ENCODE measurements around the gene SLC17A9. TPM values are rescaled to one million over a fixed set of nuclear protein-coding genes. Genes with fewer than 3 reads are reported as not detected.

SLC17A9 gene
- total and polyA plus RNA-seq, 2 experiments from 2014 or later: 32.0 to 39.3 TPM

- H4K20me1 ChIP-seq (replicated peaks; ENCODE audit: insufficient read depth): no peaks in the 10 kb centered on the region
- H3K27me3 ChIP-seq (ENCODE audit: insufficient read depth): peaks cover 8% of the 10 kb centered on the region
- no peak overlapping the region for H3K27ac ChIP-seq (ENCODE audit: low read depth)
- DNase-seq (ENCODE audit: low spot score) (no peak), ATAC-seq (no peak; the same call in 2 of the 3 replicates)
- H3K4me2 ChIP-seq: no peak overlapping the region
- Mint-ChIP-seq H3K27me3 (ENCODE audit: insufficient read depth, low read depth, poor library complexity) (peaks cover 45% of the 10 kb centered on the region), H3K36me3 (ENCODE audit: low read depth) (no peaks in the 10 kb centered on the region), H3K4me3 (no peak overlapping the region), H3K27ac (no peak overlapping the region), H3K4me1 (peaks cover 47% of the 10 kb centered on the region), H3K9me3 (no peaks in the 10 kb centered on the region)
- H3K36me3 ChIP-seq (ENCODE audit: insufficient read depth): no peaks in the 10 kb centered on the region
- H3K4me3 ChIP-seq: no peak overlapping the region
- peaks cover 37% of the 10 kb centered on the region for H3K4me1 ChIP-seq (ENCODE audit: insufficient read depth)
- no peaks in the 10 kb centered on the region for H3K79me2 ChIP-seq (replicated peaks; ENCODE audit: insufficient read depth)
- H2AFZ ChIP-seq: no peak overlapping the region
- peaks cover 22% of the 10 kb centered on the region; the same call in 1 of the 2 replicates for H3F3A ChIP-seq (replicated peaks; ENCODE audit: low read depth)
- H3K9me2 ChIP-seq (ENCODE audit: insufficient read depth): no peaks in the 10 kb centered on the region
- TF ChIP-seq STAT1 (IDR thresholded peaks at IDR 0.05; ENCODE audit: unreplicated experiment) (no peak), ETS1 (IDR thresholded peaks at IDR 0.05) (no peak), CREB1 (CRISPR knock-in tag; IDR thresholded peaks at IDR 0.05; ENCODE audit: low read depth) (no peak), EZH2phosphoT487 (IDR thresholded peaks at IDR 0.05; ENCODE audit: unreplicated experiment) (no peak), REST (IDR thresholded peaks at IDR 0.05; ENCODE audit: unreplicated experiment) (no peak), NANOG (IDR thresholded peaks at IDR 0.05; ENCODE audit: borderline replicate concordance) (no peak), JUNB (IDR thresholded peaks at IDR 0.05; ENCODE audit: unreplicated experiment) (no peak), ZNF462 (CRISPR knock-in tag; IDR thresholded peaks at IDR 0.05) (no peak), POLR2AphosphoS5 (IDR thresholded peaks at IDR 0.05; ENCODE audit: low read depth) (no peak)
Observed at GRCh38 chr20:62997417-62998035, 45.0 kb downstream of the SLC17A9 start.
